Adrenal gland (tissue), 5 donors: ENCODE results near the gene ZNF487.
"Not testable (repeated sequence)": the region's sequence is repeated elsewhere in the genome, so short reads cannot be mapped to it uniquely, and the experiment has no call there.

Experiments
- CTCF ChIP-seq, 6 experiments: fragments of 450-650 bp in 4 of 6; fragments of 200-600 bp in 2 of 6; sonication (generic) in 1 of 6; IDR thresholded peaks; 1 replicate in 5 of 6; 2 replicates in 1 of 6; pipeline versions ENCODE4 v1.5.1 to v1.8.0; 2016 to 2021; ENCODE audit warnings: antibody characterized with exemption in 6 of 6, mild to moderate bottlenecking in 2 of 6, moderate library complexity in 1 of 6
- POLR2A ChIP-seq, 2 donors: fragments of 450-650 bp; IDR thresholded peaks; one replicate each; pipeline ENCODE4 v1.6.1; 2017; ENCODE audit warnings: antibody characterized with exemption in 2 of 2, mild to moderate bottlenecking in 2 of 2, moderate library complexity in 1 of 2
- donor health status: DM: no; HTN: no; CAD: no.

GRCh38 chr10:43426476-43426875 is 10.4 kb upstream of the ZNF487 start:
- not testable (repeated sequence) for TF ChIP-seq CTCF, POLR2A (IDR thresholded peaks at IDR 0.05)
